Measurements from ENCODE around the gene CRB3.

DNA sequence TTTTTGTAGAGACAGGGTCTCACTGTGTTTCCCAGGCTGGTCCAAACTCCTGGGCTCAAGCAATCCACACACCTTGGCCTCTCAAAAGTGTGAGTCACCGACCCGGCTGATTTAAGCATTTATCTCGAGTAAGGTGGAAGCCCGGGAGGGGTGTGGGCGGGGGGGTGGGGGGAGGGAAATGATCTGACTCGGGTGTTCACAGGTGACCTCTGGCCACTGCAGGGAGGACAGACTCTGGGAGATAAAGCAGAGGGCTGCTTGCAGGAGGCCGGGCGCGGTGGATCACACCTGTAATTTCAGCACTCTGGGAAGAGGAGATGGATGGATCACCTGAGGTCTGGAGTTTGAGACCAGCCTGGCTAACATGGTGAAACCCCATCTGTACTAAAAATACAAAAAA, 9.6 kb downstream of the CRB3 start:
- TF ChIP-seq, protein P1, sequence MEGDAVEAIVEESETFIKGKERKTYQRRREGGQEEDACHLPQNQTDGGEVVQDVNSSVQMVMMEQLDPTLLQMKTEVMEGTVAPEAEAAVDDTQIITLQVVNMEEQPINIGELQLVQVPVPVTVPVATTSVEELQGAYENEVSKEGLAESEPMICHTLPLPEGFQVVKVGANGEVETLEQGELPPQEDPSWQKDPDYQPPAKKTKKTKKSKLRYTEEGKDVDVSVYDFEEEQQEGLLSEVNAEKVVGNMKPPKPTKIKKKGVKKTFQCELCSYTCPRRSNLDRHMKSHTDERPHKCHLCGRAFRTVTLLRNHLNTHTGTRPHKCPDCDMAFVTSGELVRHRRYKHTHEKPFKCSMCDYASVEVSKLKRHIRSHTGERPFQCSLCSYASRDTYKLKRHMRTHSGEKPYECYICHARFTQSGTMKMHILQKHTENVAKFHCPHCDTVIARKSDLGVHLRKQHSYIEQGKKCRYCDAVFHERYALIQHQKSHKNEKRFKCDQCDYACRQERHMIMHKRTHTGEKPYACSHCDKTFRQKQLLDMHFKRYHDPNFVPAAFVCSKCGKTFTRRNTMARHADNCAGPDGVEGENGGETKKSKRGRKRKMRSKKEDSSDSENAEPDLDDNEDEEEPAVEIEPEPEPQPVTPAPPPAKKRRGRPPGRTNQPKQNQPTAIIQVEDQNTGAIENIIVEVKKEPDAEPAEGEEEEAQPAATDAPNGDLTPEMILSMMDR (conservative IDR thresholded peaks at IDR 0.05), result no peak
- TF ChIP-seq ZFX (IDR thresholded peaks at IDR 0.05), result no peak
